DOHH2 (cell line): ENCODE data around the gene GAB3.

Experiments used
- CTCF ChIP-seq: fragments of 200-600 bp; sonication (generic); IDR thresholded peaks from one replicate; pipeline ENCODE4 v1.5.1; 2014; ENCODE audit warnings: antibody characterized with exemption, mild to moderate bottlenecking, low read depth, low read length; ENCODE audit not compliant: poor library complexity, severe bottlenecking
- EZH2phosphoT487 ChIP-seq: fragments of 200-600 bp; sonication (generic); IDR thresholded peaks from 2 replicates; pipeline ENCODE4 v1.6.1; 2017; ENCODE audit warnings: borderline replicate concordance, mild to moderate bottlenecking, antibody characterized with exemption, low read length, moderate library complexity, mixed read lengths

DNA sequence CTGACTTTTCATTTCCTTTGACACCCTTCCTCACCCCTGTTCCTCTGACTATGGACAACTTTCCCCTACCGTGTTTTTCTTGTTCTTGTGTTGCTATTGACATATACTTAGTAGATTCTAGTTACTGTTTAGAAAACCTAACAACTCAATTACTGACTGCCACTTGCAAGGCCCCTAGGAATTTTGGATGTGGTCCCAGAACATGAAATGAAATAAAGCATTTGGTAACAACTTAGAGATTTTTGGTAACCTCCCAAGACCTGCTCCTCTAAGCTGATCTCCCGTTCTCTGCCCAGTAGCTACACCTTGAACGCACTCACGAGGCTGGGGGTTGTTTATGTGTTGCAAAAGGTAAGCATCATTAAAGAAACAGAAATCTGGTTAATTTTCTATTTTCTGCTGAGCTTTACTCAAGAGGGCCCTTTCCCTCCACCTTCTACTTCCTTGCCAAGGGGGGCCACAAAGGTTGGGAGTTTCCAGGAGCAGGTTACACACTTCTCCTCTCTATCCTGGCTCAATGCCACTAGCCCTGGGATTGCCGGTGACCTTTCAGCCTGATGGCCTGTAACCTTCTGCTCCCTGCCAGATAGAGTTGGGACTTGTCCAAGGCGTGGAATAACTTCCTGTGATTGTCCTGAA, 20.5 kb downstream of the GAB3 start:
- TF ChIP-seq CTCF (no peak), EZH2phosphoT487 (no peak)
